ENCODE measurements around the gene ARID4B.
"Not testable (repeated sequence)": the region's sequence is repeated elsewhere in the genome, so short reads cannot be mapped to it uniquely, and the experiment has no call there.

Gene ARID4B

GRCh38 chr1:235290740-235291502 lies 37.1 kb downstream of the ARID4B start:
- H3K4me3 ChIP-seq (ENCODE audit: low read depth, low read length): no peak overlapping the region
- no peak for TF ChIP-seq CTCF (IDR thresholded peaks at IDR 0.05; ENCODE audit: low read depth, low read length)
- no peak for DNase-seq (ENCODE audit: low read depth)

DNA sequence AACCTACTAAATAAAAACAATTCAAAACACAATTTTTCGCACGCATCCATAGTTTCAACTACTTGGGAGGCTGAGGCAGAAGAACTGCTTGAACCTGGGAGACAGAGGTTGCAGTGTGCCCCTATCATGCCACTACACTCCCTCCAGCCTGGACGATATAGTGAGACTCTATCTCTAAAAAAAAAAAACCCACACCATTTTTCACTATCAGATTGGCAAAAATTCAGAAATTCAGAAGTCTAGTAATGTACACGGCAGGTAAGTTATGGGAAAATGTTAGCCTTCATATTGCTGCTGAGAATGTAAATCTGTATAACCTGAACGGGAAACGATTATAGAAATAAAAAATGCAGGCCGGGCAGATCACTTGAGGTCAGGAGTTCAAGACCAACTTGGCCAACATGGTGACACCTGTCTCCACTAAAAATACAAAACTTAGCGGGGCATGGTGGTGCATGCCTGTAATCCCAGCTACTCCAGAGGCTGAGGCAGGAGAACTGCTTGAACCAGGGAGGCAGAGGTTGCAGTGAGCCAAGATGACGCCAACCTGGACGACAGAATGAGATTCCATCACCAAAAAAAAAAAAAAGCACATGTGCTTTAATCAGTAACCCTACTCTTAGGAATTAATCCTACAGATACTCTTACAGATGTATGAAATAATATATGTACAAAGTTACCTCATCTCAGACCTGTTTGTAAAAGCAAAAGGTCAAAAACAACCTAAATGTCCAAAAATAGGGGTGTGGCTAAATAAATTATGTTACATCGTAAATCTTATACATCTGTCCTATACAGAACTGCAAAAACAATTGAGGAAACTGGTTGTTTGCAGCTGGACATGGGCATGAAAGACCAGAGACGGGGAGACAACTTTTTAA lies 37.9 kb downstream of the ARID4B start:
- DNase-seq (ENCODE audit: low read depth): no peak
- TF ChIP-seq CTCF (IDR thresholded peaks at IDR 0.05; ENCODE audit: low read depth, low read length): no peak
- no peak for TF ChIP-seq POLR2A (IDR thresholded peaks at IDR 0.05; ENCODE audit: extremely low read depth, insufficient read length)
- TF ChIP-seq MYC (IDR thresholded peaks at IDR 0.05; ENCODE audit: low read depth, low read length): no peak
- TF ChIP-seq MAX (IDR thresholded peaks at IDR 0.05; ENCODE audit: low read depth, low read length): no peak
- H3K4me3 ChIP-seq (ENCODE audit: low read depth, low read length): no peak overlapping the region

- DNase-seq (ENCODE audit: low read depth): no peak
Measured at GRCh38 chr1:235287208-235287882, 40.6 kb downstream of the ARID4B start.

DNA sequence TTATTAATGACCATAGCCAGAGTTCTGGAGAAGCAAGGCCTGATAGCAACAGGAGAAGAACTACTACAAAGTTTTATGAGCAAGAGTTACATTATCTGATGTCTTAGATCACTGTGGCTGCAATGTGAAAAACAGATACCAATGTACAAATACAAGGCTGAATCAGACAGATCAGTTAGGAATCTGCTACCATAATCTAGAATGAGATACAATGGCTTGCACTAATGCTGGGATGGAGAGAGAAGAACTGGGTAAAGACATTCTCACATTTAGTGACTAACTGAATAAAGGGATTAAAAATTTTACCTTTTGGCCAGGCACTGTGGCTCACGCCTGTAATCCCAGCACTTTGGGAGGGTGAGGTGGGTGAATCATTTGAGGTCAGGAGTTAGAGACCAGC lies 41.3 kb downstream of the ARID4B start:
- no peak overlapping the region for H3K4me3 ChIP-seq (ENCODE audit: low read depth, low read length)
- DNase-seq (ENCODE audit: low read depth): no peak
- TF ChIP-seq MYC (IDR thresholded peaks at IDR 0.05; ENCODE audit: low read depth, low read length) (no peak), MAX (IDR thresholded peaks at IDR 0.05; ENCODE audit: low read depth, low read length) (no peak), POLR2A (IDR thresholded peaks at IDR 0.05; ENCODE audit: extremely low read depth, insufficient read length) (no peak), CTCF (IDR thresholded peaks at IDR 0.05; ENCODE audit: low read depth, low read length) (no peak)

More at GRCh38 chr1:235287208-235287882, 40.6 kb downstream of the ARID4B start:
- no peak overlapping the region for H3K4me3 ChIP-seq (ENCODE audit: low read depth, low read length)
- TF ChIP-seq MAX (IDR thresholded peaks at IDR 0.05; ENCODE audit: low read depth, low read length): no peak
- no peak for TF ChIP-seq POLR2A (IDR thresholded peaks at IDR 0.05; ENCODE audit: extremely low read depth, insufficient read length)
- TF ChIP-seq CTCF (IDR thresholded peaks at IDR 0.05; ENCODE audit: low read depth, low read length): no peak
- no peak for TF ChIP-seq MYC (IDR thresholded peaks at IDR 0.05; ENCODE audit: low read depth, low read length)

GRCh38 chr1:235284231-235284769 lies 43.7 kb downstream of the ARID4B start:
- no peak for DNase-seq (ENCODE audit: low read depth)
- TF ChIP-seq POLR2A (IDR thresholded peaks at IDR 0.05; ENCODE audit: extremely low read depth, insufficient read length): no peak
- no peak for TF ChIP-seq MAX (IDR thresholded peaks at IDR 0.05; ENCODE audit: low read depth, low read length)
- no peak for TF ChIP-seq MYC (IDR thresholded peaks at IDR 0.05; ENCODE audit: low read depth, low read length)
- TF ChIP-seq CTCF (IDR thresholded peaks at IDR 0.05; ENCODE audit: low read depth, low read length): no peak
- H3K4me3 ChIP-seq (ENCODE audit: low read depth, low read length): no peak overlapping the region

DNA sequence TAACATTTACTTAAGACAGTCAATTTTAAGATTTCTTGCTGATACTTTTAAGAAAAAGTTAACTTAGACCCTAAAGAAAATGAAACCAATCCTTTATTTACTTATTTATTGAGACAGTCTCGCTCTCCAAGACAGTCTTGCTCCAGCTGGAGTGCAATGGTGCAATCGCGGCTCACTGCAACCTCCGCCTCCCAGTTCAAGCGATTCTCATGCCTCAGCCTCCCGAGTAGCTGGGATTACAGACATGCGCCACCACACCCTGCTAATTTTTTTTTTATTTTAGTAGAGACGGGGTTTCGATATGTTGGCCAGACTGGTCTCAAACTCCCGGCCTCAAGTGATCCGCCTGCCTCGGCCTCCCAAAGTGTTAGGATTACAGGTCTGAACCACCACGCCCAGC lies 44.3 kb downstream of the ARID4B start:
- not testable (repeated sequence) for H3K4me3 ChIP-seq (ENCODE audit: low read depth, low read length); DNase-seq (ENCODE audit: low read depth)
